NCI-H1092 treated with DMSO at 0.1 percent for 48 hours (cell line): ENCODE measurements around the gene PCDH8.
"Not testable (repeated sequence)": the region's sequence is repeated elsewhere in the genome, so short reads cannot be mapped to it uniquely, and the experiment has no call there.

ENCODE experiments used
- DNase-seq: peaks from one replicate; lab custom pipeline; 2025; lab: John Stamatoyannopoulos, UW

The PCDH8 gene

DNA sequence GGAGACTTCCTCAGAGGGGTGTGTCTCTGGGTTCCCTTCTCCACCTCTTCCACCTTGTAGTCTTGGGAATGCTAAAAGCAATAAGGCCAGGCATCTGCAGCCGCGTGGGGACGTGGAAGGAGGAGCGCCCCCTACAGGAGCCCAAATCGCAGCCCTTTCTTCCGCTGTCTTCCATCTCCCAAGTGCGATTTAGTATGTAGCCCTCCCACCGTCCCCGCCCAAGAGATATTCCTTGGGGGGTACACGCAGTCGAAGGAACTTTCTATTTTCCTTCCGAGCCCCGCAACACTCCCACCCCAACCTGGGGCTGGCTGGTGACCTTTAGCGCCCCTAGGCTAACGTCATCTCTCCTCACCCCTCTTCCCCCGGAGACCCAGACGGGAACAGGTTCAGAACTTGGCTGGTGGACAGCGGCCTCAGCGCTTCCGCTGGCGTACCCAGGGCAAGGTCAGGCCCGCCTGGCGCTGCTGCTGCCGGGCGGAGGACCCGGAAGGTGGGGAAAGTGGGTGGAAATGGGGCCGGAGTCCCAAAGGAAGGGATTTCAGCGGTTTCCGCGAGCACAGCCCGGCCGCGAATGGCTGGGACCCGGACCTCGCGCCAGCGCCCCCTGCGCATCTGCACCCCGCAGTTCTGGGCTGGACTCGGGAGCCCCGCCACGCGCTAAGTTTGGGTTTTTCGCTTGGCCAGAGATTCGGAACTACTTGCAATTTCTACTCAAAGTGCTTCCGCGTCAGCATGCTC is 2.1 kb upstream of the PCDH8 start:
- DNase-seq = peak; percentile 58

DNA sequence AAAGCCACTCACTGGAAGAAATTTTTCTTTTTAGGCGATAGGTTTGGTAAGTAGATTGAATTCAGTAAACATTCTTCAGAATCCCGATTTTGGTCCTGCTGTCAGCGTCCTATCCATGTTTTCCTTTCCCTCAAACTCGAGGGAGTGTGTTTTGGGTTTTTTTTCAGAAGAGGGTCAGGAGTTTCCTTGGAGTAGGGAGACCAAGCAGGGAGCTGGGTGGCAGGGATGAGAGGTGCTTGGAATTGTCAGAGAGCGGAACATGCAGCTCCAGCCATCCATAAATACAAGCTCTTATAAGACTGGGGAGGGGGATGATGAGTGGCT is 1.6 kb upstream of the PCDH8 start:
- DNase-seq = peak; percentile 54

DNA sequence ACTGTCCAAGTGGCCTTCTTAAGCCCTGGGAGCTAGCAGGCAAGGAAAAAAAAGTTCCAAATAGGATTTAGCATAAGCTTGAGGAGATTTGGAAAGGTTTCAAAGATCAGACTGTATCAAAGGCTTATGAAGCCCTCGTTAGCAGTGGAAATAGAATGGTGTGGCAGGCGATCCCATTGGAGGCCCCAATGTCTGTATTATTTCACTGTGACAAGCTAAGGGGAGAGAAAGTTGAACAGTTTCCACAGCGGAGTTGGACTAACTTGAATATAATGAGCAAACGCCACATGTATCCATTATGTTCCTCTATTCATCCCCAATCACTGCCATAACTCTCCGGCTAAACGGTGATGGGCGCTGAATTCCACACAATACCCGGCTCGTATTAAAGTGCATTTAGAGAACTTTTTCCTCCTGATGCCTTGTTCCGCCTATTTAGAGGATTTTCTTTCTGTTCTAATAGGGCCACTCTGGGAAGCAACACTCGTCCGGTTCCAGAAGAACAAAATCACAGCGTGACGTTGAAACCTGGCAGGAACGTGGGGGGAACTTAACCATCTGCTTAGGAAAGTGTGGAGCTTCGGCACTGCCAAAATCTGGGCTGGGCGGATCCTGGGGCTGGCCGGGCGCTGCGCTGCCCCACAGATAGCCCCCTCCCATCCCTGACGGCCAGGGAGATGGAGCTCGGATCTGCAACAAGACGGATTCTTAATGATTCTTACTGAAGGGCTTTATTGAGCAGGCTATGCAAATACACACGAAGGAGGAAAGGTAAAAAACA is 1.0 kb upstream of the PCDH8 start:
- DNase-seq = peak; percentile 47

DNA sequence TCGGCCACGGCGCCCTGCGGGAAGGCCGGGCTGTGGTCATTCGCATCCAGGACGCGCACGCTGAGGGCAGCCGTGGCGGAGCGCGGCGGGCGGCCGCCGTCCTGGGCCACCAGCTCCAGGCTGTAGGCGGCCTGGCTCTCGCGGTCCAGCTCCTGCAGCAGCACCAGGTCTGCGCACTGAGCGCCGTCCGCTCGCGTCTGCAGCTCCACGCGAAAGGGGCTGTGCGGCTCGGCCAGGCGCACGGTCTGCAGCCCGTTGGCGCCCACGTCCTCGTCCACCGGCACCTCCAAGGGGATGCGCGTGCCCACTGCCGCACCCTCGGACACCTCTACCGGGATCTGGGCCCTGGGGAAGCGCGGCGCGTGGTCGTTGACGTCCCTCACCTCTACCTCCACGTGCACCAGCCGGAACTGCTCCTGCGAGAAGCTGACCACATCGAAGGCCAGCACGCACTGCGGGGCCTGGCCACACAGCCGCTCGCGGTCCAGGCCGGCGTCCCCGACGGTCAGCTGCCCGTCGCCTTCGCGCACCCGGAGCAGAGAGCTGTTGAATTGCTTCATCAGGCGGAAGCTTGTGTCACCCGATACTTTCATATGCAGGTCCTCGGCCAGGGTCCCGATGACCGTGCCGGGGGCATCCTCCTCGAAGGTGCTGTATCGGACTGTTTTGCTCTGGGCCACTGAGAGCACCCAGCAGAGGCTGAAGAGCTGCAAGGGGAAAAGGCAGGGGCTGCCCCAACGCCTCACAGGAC is 583 bp downstream of the PCDH8 start:
- no peak for DNase-seq

DNA sequence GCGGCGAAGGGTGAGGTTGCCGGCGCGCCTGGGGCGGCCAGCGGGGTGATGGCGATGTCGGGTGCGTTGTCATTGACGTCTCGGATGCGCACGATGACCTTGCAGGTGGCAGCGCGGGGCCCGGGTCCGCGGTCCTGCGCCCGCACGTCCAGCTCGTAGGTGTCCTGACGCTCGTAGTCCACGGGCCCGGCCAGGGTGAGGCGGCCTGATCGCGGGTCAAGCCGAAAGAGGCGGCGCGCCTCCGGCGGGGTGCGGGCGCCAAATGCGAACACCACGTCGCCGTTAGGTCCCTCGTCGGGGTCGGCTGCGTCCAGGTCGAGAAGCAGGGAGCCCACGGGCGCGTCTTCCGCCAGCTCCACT is 1.1 kb downstream of the PCDH8 start:
- DNase-seq = no peak

DNA sequence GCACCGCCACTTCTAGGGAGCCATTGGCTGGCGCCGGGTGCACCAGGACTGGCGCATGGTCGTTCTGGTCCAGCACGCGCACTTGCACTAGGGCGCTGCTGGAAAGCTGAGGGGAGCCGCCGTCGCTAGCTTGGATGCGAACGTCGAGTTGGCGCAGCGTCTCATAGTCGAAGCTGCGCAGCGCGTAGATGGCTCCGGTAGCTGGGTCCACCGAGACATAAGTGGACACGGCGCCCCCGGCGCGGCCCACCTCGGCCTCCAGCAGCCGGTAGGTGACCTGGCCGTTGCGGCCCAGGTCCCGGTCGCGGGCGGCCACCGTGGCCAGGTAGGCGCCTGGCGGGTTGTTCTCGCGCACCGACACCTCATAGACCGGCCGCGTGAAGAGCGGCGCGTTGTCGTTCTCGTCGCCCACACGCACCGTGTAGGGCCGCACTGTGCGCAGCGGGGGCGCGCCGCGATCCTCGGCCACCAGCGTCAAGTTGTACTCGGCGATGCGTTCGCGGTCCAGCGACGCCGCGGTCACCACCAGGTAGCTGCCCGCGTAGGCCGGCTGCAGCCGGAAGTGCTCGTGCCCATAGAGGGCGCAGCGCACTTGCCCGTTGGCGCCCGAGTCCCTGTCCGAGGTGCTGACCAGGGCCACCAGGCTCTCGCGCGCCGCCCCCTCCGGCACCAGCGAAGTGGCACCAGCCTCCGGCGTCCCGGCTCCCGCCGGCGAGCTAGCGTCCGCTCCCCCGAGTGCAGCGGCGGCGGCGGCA is 1.7 kb downstream of the PCDH8 start:
- no peak for DNase-seq

DNA sequence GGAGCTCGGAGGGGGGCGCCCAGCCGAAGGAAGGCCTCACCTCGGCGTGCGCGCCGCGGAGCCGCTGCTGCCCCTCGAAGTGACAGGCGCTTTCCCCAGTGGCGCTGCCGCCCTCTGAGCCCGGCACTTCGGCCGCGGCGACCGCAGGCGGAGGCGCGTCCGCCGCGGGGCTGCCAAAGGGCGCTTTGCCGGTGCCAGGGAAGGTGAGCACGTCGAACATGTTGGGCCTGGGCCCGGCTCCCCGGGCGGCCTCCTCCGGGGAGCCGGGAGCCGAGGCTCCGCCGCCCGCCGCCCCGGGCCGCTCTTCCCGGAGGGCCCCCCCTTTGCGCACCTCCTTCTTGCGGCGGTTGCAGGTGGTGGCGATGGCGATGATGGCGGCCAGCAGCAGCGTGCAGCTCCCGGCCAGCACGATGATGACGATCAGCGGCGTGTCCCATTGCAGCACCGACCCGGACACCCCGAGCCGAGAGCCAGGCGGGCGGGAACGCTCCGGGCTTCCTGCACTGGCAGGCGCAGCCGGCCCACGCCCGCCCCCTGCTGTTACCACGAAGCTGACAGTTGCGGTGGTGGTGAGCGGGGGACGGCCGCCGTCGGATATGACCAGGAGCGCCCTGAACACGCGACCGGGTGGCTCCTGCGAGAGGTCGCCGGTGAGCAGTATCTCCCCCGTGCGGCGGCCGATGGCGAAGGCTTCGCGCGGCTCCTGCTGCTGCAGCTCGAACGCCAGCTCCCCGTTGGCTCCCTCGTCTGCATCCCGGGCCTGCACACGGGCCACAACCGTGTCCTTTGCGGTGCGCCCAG is 2.5 kb downstream of the PCDH8 start:
- peak; percentile 50 for DNase-seq

DNA sequence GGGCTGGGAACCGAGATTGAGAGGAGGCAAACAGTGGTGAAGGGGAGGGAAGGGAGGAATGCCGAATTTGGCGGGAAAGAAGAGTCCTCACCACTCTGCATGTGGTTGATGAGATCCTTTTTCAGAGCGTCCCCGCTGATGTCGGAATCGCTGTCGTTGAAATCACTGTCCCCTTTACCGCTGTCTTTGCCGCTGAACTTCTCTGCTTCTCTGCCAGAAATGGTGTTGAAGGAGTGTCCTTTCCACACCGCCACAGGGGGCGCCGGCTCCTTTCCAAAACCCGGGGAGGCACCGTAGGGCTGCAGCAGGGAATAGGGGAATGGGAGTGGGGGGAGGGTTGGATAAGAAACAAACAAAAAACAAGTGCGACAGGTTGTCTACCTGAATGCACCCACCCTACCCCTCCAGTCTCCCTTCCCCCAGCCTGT is 3.1 kb downstream of the PCDH8 start:
- DNase-seq = peak; percentile 49

DNA sequence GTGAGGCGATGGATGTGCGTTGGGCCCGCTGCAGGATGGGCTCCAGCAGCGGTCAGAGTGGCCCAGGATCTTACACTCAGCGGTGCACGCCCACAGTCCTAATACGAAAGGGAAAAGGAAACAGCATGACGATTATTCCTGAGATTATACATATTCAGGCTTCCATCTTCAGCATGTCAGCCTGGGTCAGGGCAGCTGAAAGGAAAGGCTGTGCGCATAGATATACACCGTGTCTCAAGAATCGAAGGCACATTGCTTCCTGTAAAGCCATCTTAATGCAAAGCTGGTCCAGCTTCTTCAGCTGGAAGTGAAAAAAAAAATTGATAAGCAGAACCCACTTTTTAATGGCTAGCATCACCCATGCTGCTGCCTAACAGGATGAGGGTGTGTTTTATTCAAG is 3.6 kb downstream of the PCDH8 start:
- DNase-seq = no peak

DNA sequence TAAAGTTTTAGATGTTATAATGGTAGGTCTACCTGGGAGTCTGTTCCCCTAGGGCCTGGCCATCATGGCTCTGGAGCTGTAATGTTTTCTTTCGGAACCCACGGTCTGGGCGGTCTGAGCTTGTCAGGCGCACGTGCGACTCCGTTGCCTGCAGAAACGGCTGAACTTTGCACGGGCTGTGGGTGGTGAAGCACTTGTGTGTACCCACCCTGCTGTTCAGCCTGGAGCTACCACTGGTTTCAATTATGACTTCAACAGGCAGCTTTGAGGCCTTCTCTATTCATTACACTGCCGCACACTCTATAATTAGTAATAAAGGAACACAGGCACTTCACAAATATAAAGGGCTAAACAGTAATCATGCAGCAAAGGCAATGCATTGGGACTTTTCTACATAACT is 6.0 kb downstream of the PCDH8 start:
- peak; percentile 1 for DNase-seq

DNA sequence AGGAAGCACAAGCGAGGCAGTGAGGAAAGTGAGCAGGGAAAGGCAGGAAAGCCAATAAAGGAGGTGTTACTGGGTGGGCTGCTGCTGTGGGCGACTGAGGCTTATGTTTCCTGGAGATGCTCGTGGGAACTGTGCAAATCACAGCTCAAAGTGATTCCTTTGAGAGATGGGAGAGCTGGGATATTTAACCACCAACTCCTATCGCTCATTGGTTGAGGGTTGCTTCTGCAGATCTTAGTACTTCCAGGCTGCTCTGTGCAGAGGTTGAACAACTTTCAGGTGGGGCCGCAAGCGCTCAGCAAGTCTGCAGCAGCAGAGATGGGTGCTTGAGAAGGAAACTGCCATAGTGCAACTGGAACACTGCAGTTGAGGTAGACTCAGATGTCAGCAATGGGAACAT is 8.4 kb downstream of the PCDH8 start:
- no peak for DNase-seq

DNA sequence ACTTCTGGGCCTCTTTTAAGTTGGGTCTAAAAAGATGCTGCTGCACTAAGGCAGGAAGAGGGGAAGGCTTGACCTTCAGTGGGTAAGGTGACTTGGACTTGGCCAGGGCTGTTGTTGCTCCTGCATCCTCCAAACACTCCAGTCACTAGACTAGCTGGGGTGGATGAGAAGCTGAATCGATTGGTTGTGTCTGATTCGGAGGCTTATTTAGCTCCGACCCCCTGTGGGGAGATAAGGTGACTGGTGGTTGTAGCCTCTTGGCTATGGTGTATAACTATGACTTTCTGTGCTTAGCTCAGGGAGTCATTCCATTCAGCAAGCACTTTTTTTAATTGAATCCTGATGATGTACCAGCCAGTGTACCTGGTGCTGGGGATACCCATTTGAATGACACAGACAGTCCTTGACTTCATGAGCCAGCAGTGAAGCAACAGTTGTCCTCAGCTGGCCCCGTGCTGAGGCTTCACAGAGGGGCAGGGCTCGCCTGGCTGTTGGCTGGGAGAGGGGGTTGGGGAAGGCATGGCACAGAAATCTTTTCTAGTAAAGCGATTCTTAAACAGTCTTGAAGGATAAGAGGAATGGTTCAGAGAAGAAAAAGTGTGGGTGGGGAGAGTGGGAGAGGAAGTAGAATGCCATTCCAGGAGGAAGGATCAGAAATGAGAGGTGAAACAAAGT is 9.9 kb downstream of the PCDH8 start:
- DNase-seq = no peak

DNA sequence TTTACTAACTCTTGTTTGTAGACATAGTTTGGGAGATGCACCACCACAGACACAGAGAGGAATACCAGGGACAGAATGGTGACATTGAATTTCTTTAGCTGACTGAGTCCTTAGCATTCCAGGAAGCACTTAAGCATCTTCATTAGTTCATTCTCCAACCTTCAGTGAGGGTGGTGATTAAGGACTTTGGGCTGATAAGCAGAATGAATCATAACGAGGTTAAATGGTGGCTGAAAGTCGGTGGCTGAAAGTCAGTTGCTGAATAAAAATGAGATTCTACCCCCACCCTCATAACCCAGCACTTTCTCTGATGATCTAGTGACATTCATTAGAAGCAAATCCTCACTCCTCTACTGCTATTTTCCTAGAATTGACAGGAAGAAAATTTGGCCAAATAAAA is 10.6 kb downstream of the PCDH8 start:
- no peak for DNase-seq

DNA sequence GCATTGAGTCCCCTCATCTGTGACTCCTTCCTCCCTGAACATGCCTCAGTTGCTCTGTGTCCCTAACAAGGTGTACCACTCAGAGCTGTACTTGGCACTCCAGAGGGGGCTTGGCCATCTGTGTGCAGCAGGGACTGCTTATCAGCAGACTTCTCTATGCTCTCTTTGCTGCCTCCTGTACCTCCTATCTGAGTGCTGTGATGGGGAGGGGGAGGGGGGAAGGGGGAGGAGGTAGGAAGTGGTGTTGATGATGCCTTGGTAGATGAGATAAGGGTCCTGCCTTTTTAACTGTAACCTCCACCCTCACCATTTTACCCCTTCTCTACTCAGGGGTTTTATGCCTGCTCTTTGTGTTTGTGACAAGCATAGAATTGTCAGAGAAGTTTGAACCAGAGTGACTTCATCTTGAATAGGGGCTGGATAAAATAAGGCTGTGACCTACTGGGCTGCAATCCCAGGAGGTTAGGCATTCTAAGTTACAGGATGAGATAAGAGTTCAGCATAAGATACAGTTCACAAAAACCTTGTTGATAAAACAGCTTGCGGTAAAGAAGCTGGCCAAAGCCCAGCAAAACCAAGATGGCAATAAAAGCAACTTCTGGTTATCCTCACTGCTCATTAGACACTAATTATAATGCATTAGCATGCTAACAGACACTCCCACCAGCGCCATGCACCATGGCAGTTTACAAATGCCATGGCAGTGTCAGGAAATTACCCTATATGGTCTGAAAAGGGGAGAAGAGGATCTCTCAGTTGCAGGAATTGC is 13.2 kb downstream of the PCDH8 start:
- no peak for DNase-seq

DNA sequence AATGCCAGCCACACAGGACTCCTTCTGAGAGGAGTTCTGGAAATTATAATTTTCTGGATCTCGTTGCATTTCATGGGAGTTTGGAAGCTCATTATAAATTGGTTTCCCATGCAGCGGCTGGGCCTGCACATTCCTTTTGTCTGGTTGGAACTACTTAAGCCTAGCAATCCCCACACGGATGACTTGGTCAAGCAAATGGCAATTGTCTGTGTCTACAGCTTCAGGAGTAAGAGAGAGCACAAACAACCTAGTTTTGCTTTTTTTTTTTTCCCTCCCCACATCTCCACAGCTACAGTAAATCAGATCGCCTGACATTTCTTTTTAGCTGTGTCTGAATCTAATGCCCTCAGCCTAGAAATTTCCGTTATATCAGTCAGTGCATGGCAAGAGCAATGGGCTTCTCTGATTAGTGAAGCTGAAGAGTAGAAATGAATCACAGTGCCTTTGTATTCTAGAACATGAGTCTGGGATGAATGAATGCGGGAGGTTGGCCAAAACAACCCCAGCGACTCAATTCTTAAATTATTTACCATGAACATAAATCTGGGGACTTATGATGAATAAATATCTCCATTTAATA is 15.1 kb downstream of the PCDH8 start:
- DNase-seq = no peak

DNA sequence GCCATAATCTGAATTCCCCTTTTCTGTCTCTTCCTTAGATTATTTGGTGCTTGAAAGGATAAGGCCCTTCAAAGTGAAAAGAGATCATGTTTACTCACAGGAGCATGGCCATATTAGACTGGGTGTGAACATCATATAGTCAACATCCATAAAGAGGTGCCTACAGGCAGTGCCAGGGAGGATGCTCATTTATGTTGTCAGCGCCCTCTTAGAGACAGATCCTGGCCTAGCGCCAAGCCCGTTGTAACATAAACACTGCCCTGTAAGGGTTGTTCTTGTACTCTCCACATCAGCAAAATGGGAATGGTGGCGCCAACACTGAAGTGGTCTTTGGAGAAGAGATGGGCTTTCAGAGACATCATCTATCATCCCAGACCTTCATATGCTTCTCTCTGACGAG is 16.1 kb downstream of the PCDH8 start:
- peak; percentile 66 for DNase-seq

DNA sequence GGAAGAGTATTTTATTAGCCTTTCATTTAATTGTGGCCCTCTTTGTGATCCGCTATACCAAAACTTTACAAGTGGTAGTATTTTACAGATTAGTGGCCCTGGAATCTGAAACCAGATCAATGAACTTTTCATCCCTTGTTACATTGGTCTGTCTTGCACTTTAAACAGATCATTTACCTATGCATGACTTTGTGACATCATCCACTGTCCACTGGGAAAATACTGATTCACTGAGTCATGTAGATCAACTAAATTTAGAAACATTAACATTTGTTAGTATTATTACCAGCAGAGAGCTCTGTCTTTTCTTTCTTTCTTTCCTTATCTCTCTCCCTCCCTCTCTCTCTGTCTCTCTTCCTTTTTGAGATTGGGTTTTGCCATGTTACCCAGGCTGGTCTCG is 17.5 kb downstream of the PCDH8 start:
- DNase-seq = no peak

DNA sequence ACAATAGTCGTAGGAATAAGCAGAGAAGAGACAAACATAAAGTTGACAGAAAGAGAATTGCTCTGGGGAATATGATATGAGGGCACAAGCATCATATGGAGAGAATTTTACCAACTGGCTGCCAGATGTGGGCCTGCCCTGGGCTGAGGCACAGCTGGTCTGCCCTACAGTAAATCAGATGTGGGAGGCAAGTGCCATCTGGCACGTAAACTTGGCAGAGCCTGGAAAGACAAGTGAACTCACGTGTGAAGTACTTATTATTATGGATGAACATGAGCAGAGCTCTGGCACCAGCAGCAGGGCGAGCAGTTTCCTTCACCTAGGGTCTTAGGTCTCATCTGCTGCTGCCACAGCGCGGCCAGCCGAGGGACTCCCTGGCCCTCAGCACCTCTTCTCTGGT is 20.6 kb downstream of the PCDH8 start:
- peak; percentile 81 for DNase-seq

DNA sequence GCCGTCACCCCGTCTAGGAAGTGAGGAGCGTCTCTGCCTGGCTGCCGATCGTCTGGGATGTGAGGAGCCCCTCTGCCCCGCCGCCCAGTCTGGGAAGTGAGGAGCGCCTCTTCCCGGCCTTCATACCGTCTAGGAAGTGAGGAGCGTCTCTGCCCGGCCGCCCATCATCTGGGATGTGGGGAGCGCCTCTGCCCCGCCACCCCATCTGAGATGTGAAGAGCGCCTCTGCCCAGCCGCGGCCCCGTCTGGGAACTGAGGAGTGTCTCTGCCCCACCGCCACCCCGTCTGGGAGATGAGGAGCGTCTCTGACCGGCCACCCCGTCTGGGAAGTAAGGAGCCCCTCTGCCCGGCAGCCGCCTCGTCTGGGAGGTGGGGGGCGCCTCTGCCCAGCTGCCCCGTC is 30.6 kb downstream of the PCDH8 start:
- DNase-seq = not testable (repeated sequence)

DNA sequence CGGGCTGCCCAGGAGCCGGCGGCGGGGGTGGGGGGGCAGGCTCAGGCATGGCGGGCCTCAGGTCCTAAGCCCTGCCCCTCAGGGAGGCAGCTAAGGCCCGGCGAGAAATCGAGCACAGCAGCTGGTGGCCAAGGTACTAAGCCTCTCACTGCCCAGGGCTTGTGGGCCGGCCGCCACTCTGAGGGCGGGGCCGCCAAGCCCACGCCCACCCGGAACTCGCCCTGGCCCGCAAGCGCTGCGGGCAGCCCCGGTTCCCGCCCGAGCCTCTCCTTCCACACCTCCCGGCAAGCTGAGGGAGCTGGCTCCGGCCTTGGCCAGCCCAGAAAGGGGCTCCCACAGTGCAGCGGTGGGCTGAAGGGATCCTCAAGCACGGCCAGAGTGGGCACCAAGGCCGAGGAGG is 33.1 kb downstream of the PCDH8 start:
- DNase-seq = no peak
